AG09319 (cell line): ENCODE results near the gene SPATA13.

Experiments used
- DNase-seq: peaks from one replicate; pipeline ENCODE4 v3.0.0-alpha.2; 2010; ENCODE audit warnings: low read depth; ENCODE audit errors: extremely low read depth
- CTCF ChIP-seq: IDR thresholded peaks from 2 replicates; pipeline ENCODE4 v1.5.1; 2011; ENCODE audit warnings: low read depth, mild to moderate bottlenecking, inconsistent platforms, low read length, moderate library complexity

The SPATA13 gene

GRCh38 chr13:24131749-24132148, 28.8 kb upstream of the SPATA13 start:
- DNase-seq = no peak
- TF ChIP-seq CTCF = no peak

- TF ChIP-seq CTCF = no peak
- no peak for DNase-seq
Measured at GRCh38 chr13:24133021-24133795, 27.3 kb upstream of the SPATA13 start.

- no peak for TF ChIP-seq CTCF
- DNase-seq = no peak
Measured at GRCh38 chr13:24134231-24134630, 26.3 kb upstream of the SPATA13 start.

GRCh38 chr13:24134757-24135156, 25.8 kb upstream of the SPATA13 start:
- no peak for DNase-seq
- TF ChIP-seq CTCF = no peak

GRCh38 chr13:24135674-24136300, 24.7 kb upstream of the SPATA13 start:
- no peak for TF ChIP-seq CTCF

GRCh38 chr13:24138911-24139310, 21.6 kb upstream of the SPATA13 start:
- TF ChIP-seq CTCF = no peak
- no peak for DNase-seq

More at GRCh38 chr13:24135674-24136300, 24.7 kb upstream of the SPATA13 start:
- DNase-seq = peak; percentile 22

- no peak for DNase-seq
- no peak for TF ChIP-seq CTCF
Measured at GRCh38 chr13:24141333-24141910, 19.1 kb upstream of the SPATA13 start.
